T-helper 1 cell treated with Interleukin-12 subunit alpha and Interleukin-12 subunit beta and Interleukin-4 antibody, amounts not matched to agents 30 μg/mL and 1 μg/mL, for 36 hours (primary cell): ENCODE measurements around the gene MYCN.
"Not testable (repeated sequence)": the region's sequence is repeated elsewhere in the genome, so short reads cannot be mapped to it uniquely, and the experiment has no call there.

Source experiments
- H3K27ac Mint-ChIP-seq: one replicate; pipeline ENCODE4 v1.8.0; 2021; ENCODE audit warnings: mild to moderate bottlenecking, mixed read lengths
- H3K27me3 Mint-ChIP-seq: one replicate; pipeline ENCODE4 v1.8.0; 2021; ENCODE audit warnings: low read depth, mixed read lengths
- H3K36me3 Mint-ChIP-seq: one replicate; pipeline ENCODE4 v1.8.0; 2021; ENCODE audit warnings: low read depth, mixed read lengths
- H3K4me1 Mint-ChIP-seq: one replicate; pipeline ENCODE4 v1.8.0; 2021; ENCODE audit warnings: low read depth, mixed read lengths
- H3K4me3 Mint-ChIP-seq: one replicate; pipeline ENCODE4 v1.8.0; 2021; ENCODE audit warnings: mild to moderate bottlenecking, moderate library complexity, mixed read lengths
- H3K9me3 Mint-ChIP-seq: one replicate; pipeline ENCODE4 v1.8.0; 2021; ENCODE audit warnings: mixed read lengths

MYCN gene

GRCh38 chr2:15901095-15901807 is 39.1 kb upstream of the MYCN start:
- Mint-ChIP-seq H3K36me3 (no peaks in the 10 kb centered on the region), H3K27me3 (no peaks in the 10 kb centered on the region), H3K4me3 (no peak overlapping the region), H3K4me1 (no peaks in the 10 kb centered on the region), H3K9me3 (no peaks in the 10 kb centered on the region), H3K27ac (no peak overlapping the region)

- no peaks in the 10 kb centered on the region for H3K27me3 Mint-ChIP-seq
- H3K36me3 Mint-ChIP-seq: no peaks in the 10 kb centered on the region
- H3K9me3 Mint-ChIP-seq: no peaks in the 10 kb centered on the region
These were observed 38.6 kb upstream of the MYCN start for GRCh38 chr2:15901808-15902130.

GRCh38 chr2:15903910-15904309 is 36.4 kb upstream of the MYCN start:
- not testable (repeated sequence) for H3K4me3 Mint-ChIP-seq, H3K27me3 Mint-ChIP-seq, H3K27ac Mint-ChIP-seq, H3K9me3 Mint-ChIP-seq, H3K4me1 Mint-ChIP-seq, H3K36me3 Mint-ChIP-seq

More at GRCh38 chr2:15901808-15902130, 38.6 kb upstream of the MYCN start:
- no peak overlapping the region for H3K4me3 Mint-ChIP-seq
- no peaks in the 10 kb centered on the region for H3K4me1 Mint-ChIP-seq
- H3K27ac Mint-ChIP-seq: no peak overlapping the region

GRCh38 chr2:15905267-15905645 is 35.1 kb upstream of the MYCN start:
- Mint-ChIP-seq H3K36me3 (no peaks in the 10 kb centered on the region), H3K4me3 (no peak overlapping the region), H3K27ac (no peak overlapping the region), H3K4me1 (no peaks in the 10 kb centered on the region), H3K27me3 (no peaks in the 10 kb centered on the region), H3K9me3 (no peaks in the 10 kb centered on the region)

GRCh38 chr2:15905986-15906491 is 34.3 kb upstream of the MYCN start:
- Mint-ChIP-seq H3K4me3 (no peak overlapping the region), H3K9me3 (no peaks in the 10 kb centered on the region), H3K36me3 (no peaks in the 10 kb centered on the region), H3K4me1 (no peaks in the 10 kb centered on the region), H3K27me3 (no peaks in the 10 kb centered on the region), H3K27ac (no peak overlapping the region)

- H3K27ac Mint-ChIP-seq: no peak overlapping the region
- H3K4me3 Mint-ChIP-seq: no peak overlapping the region
- H3K9me3 Mint-ChIP-seq: no peaks in the 10 kb centered on the region
- H3K4me1 Mint-ChIP-seq: no peaks in the 10 kb centered on the region
- no peaks in the 10 kb centered on the region for H3K36me3 Mint-ChIP-seq
- H3K27me3 Mint-ChIP-seq: no peaks in the 10 kb centered on the region
These were observed 33.6 kb upstream of the MYCN start for GRCh38 chr2:15906778-15907177.

GRCh38 chr2:15907461-15908324 is 32.7 kb upstream of the MYCN start:
- H3K4me1 Mint-ChIP-seq: no peaks in the 10 kb centered on the region
- H3K36me3 Mint-ChIP-seq: no peaks in the 10 kb centered on the region
- no peaks in the 10 kb centered on the region for H3K9me3 Mint-ChIP-seq
- no peak overlapping the region for H3K4me3 Mint-ChIP-seq
- no peak overlapping the region for H3K27ac Mint-ChIP-seq
- no peaks in the 10 kb centered on the region for H3K27me3 Mint-ChIP-seq

GRCh38 chr2:15908371-15908770 is 32.0 kb upstream of the MYCN start:
- Mint-ChIP-seq H3K27me3 (no peaks in the 10 kb centered on the region), H3K27ac (no peak overlapping the region), H3K9me3 (no peaks in the 10 kb centered on the region), H3K4me3 (no peak overlapping the region), H3K4me1 (no peaks in the 10 kb centered on the region), H3K36me3 (no peaks in the 10 kb centered on the region)

- H3K4me1 Mint-ChIP-seq: no peaks in the 10 kb centered on the region
- no peaks in the 10 kb centered on the region for H3K36me3 Mint-ChIP-seq
- no peaks in the 10 kb centered on the region for H3K9me3 Mint-ChIP-seq
- H3K4me3 Mint-ChIP-seq: no peak overlapping the region
- no peak overlapping the region for H3K27ac Mint-ChIP-seq
- H3K27me3 Mint-ChIP-seq: no peaks in the 10 kb centered on the region
These were observed 31.2 kb upstream of the MYCN start for GRCh38 chr2:15909157-15909556.

- H3K4me3 Mint-ChIP-seq: no peak overlapping the region
- no peaks in the 10 kb centered on the region for H3K36me3 Mint-ChIP-seq
- H3K9me3 Mint-ChIP-seq: no peaks in the 10 kb centered on the region
- H3K27ac Mint-ChIP-seq: no peak overlapping the region
- no peaks in the 10 kb centered on the region for H3K27me3 Mint-ChIP-seq
- no peaks in the 10 kb centered on the region for H3K4me1 Mint-ChIP-seq
These were observed 30.6 kb upstream of the MYCN start for GRCh38 chr2:15909736-15910135.

GRCh38 chr2:15911270-15911669 is 29.1 kb upstream of the MYCN start:
- not testable (repeated sequence) for H3K27ac Mint-ChIP-seq, H3K27me3 Mint-ChIP-seq, H3K4me1 Mint-ChIP-seq, H3K4me3 Mint-ChIP-seq, H3K36me3 Mint-ChIP-seq, H3K9me3 Mint-ChIP-seq

GRCh38 chr2:15911686-15912085 is 28.7 kb upstream of the MYCN start:
- H3K27me3 Mint-ChIP-seq: no peaks in the 10 kb centered on the region
- no peaks in the 10 kb centered on the region for H3K4me1 Mint-ChIP-seq
- H3K4me3 Mint-ChIP-seq: no peak overlapping the region
- H3K27ac Mint-ChIP-seq: no peak overlapping the region
- H3K9me3 Mint-ChIP-seq: no peaks in the 10 kb centered on the region
- H3K36me3 Mint-ChIP-seq: no peaks in the 10 kb centered on the region

GRCh38 chr2:15912203-15912602 is 28.1 kb upstream of the MYCN start:
- H3K4me3 Mint-ChIP-seq: no peak overlapping the region
- no peaks in the 10 kb centered on the region for H3K9me3 Mint-ChIP-seq
- no peak overlapping the region for H3K27ac Mint-ChIP-seq
- H3K36me3 Mint-ChIP-seq: no peaks in the 10 kb centered on the region
- H3K4me1 Mint-ChIP-seq: no peaks in the 10 kb centered on the region
- H3K27me3 Mint-ChIP-seq: no peaks in the 10 kb centered on the region

GRCh38 chr2:15913146-15913545 is 27.2 kb upstream of the MYCN start:
- Mint-ChIP-seq H3K4me1 (no peaks in the 10 kb centered on the region), H3K27me3 (peaks cover 2% of the 10 kb centered on the region), H3K9me3 (no peaks in the 10 kb centered on the region), H3K27ac (no peak overlapping the region), H3K36me3 (no peaks in the 10 kb centered on the region), H3K4me3 (no peak overlapping the region)
